Astrocyte (in vitro differentiated cells and primary cell): Measurements from ENCODE around the gene PTCD3. TPM values are rescaled to one million over a fixed set of nuclear protein-coding genes. Genes with fewer than 3 reads are reported as not detected.

Experiments
- DNase-seq: peaks from one replicate; pipeline ENCODE4 v3.0.0-alpha.2; 2010; ENCODE audit warnings: low read depth
- FAIRE-seq: peaks from 2 replicates; lab custom pipeline; 2011; peaks lifted over from hg19 to GRCh38; lab: Jason Lieb, UNC
- H2AFZ ChIP-seq: 2 replicates; pipeline ENCODE4 v1.6.0; 2012; ENCODE audit warnings: low read depth, low read length, inconsistent platforms
- H3K27ac ChIP-seq: 2 replicates; pipeline ENCODE4 v1.5.1; 2011; ENCODE audit warnings: low read depth, low read length, inconsistent platforms
- H3K27me3 ChIP-seq: 2 replicates; pipeline ENCODE4 v1.6.0; 2011; ENCODE audit warnings: low read length, inconsistent platforms; ENCODE audit not compliant: insufficient read depth
- H3K36me3 ChIP-seq: 2 replicates; pipeline ENCODE4 v1.5.1; 2011; ENCODE audit warnings: low read length, inconsistent platforms; ENCODE audit not compliant: insufficient read depth
- H3K4me1 ChIP-seq: 2 replicates; pipeline ENCODE4 v1.5.1; 2011; ENCODE audit warnings: low read length, inconsistent platforms; ENCODE audit not compliant: insufficient read depth
- H3K4me2 ChIP-seq: 2 replicates; pipeline ENCODE4 v1.6.0; 2012; ENCODE audit warnings: low read length, inconsistent platforms
- H3K4me3 ChIP-seq: 2 replicates; pipeline ENCODE4 v1.5.1; 2011; ENCODE audit warnings: low read depth, mild to moderate bottlenecking, low read length, inconsistent platforms; ENCODE audit not compliant: insufficient read depth
- H3K79me2 ChIP-seq: 2 replicates; pipeline ENCODE4 v1.6.0; 2012; ENCODE audit warnings: mild to moderate bottlenecking, low read length, inconsistent platforms; ENCODE audit not compliant: insufficient read depth
- H3K9ac ChIP-seq: 2 replicates; pipeline ENCODE4 v1.6.0; 2012; ENCODE audit warnings: mild to moderate bottlenecking, low read length, inconsistent platforms
- H3K9me3 ChIP-seq: 2 replicates; pipeline ENCODE4 v1.5.1; 2012; ENCODE audit warnings: low read depth, mild to moderate bottlenecking, low read length, inconsistent platforms; ENCODE audit not compliant: insufficient read depth
- H4K20me1 ChIP-seq: 2 replicates; pipeline ENCODE4 v1.6.0; 2012; ENCODE audit warnings: low read length, inconsistent platforms; ENCODE audit not compliant: insufficient read depth
- H3K27ac Mint-ChIP-seq: one replicate; pipeline ENCODE4 v1.8.0; 2021; ENCODE audit warnings: mild to moderate bottlenecking, mixed read lengths; ENCODE audit not compliant: unreplicated experiment
- H3K27me3 Mint-ChIP-seq: one replicate; pipeline ENCODE4 v1.8.0; 2021; ENCODE audit warnings: low read depth, mixed read lengths; ENCODE audit not compliant: unreplicated experiment
- H3K36me3 Mint-ChIP-seq: one replicate; pipeline ENCODE4 v1.8.0; 2021; ENCODE audit warnings: low read depth, mixed read lengths; ENCODE audit not compliant: unreplicated experiment
- H3K4me1 Mint-ChIP-seq: one replicate; pipeline ENCODE4 v1.8.0; 2021; ENCODE audit warnings: low read depth, mixed read lengths; ENCODE audit not compliant: unreplicated experiment
- H3K4me3 Mint-ChIP-seq: one replicate; pipeline ENCODE4 v1.8.0; 2021; ENCODE audit warnings: mild to moderate bottlenecking, moderate library complexity, mixed read lengths; ENCODE audit not compliant: unreplicated experiment
- H3K9me3 Mint-ChIP-seq: one replicate; pipeline ENCODE4 v1.8.0; 2021; ENCODE audit warnings: mild to moderate bottlenecking, mixed read lengths; ENCODE audit not compliant: unreplicated experiment
- EZH2 ChIP-seq: IDR thresholded peaks from 2 replicates; pipeline ENCODE4 v1.6.1; 2012; ENCODE audit warnings: mild to moderate bottlenecking, low read length, inconsistent platforms; ENCODE audit not compliant: insufficient read depth
- total RNA-seq: library from RNA; stranded (reverse); gene quantifications from 2 replicates; pipeline ENCODE4 v1.2.1, GENCODE V29; 2021
- TF ChIP-seq, protein P1 (sequence below): IDR thresholded peaks from 2 replicates; pipeline ENCODE4 v1.5.1; 2011; ENCODE audit warnings: low read depth, mild to moderate bottlenecking, inconsistent platforms, low read length, moderate library complexity; ENCODE audit not compliant: insufficient read depth

The PTCD3 gene
- total RNA-seq, 1 donor from 2014 or later, result 74.5 TPM

DNA sequence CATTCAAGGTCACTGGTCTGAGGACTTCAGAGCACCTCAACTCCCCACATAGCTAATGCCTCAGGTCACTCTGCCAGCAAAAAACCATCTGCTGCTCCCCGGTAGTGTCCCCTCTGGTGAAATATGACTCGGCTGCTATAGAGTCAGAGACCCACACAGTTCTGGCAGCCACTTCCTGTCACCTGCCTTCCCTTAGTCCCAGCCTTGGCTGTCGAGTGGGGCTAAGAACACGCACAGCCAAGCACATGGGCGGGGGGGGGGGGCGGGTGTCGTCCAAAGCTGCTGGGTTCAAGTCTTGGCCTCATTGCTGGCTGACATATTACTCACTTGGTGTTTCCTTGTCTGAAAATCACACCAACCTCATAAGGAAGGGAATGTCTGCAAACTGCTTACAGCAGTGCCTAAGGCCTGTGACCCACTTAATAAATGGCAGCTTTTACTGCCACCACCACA lies 37.9 kb upstream of the PTCD3 start:
- no peak overlapping the region for H3K4me2 ChIP-seq
- Mint-ChIP-seq H3K4me3 (no peak overlapping the region), H3K27me3 (no peaks in the 10 kb centered on the region), H3K9me3 (peaks cover 3% of the 10 kb centered on the region), H3K36me3 (peaks cover 54% of the 10 kb centered on the region), H3K27ac (no peak overlapping the region), H3K4me1 (peaks cover 27% of the 10 kb centered on the region)
- H3K79me2 ChIP-seq, result no peaks in the 10 kb centered on the region
- no peak overlapping the region for H3K9ac ChIP-seq
- no peak overlapping the region for H3K4me3 ChIP-seq
- no peaks in the 10 kb centered on the region for H3K9me3 ChIP-seq
- DNase-seq, result peak; percentile 63
- H3K27me3 ChIP-seq, result no peaks in the 10 kb centered on the region
- no peak overlapping the region for H2AFZ ChIP-seq
- H4K20me1 ChIP-seq, result no peaks in the 10 kb centered on the region
- peaks cover 27% of the 10 kb centered on the region for H3K4me1 ChIP-seq
- TF ChIP-seq, protein P1, sequence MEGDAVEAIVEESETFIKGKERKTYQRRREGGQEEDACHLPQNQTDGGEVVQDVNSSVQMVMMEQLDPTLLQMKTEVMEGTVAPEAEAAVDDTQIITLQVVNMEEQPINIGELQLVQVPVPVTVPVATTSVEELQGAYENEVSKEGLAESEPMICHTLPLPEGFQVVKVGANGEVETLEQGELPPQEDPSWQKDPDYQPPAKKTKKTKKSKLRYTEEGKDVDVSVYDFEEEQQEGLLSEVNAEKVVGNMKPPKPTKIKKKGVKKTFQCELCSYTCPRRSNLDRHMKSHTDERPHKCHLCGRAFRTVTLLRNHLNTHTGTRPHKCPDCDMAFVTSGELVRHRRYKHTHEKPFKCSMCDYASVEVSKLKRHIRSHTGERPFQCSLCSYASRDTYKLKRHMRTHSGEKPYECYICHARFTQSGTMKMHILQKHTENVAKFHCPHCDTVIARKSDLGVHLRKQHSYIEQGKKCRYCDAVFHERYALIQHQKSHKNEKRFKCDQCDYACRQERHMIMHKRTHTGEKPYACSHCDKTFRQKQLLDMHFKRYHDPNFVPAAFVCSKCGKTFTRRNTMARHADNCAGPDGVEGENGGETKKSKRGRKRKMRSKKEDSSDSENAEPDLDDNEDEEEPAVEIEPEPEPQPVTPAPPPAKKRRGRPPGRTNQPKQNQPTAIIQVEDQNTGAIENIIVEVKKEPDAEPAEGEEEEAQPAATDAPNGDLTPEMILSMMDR, result no peak
- TF ChIP-seq EZH2, result no peak
- FAIRE-seq, result no peak
- no peak overlapping the region for H3K27ac ChIP-seq
- peaks cover 52% of the 10 kb centered on the region for H3K36me3 ChIP-seq

DNA sequence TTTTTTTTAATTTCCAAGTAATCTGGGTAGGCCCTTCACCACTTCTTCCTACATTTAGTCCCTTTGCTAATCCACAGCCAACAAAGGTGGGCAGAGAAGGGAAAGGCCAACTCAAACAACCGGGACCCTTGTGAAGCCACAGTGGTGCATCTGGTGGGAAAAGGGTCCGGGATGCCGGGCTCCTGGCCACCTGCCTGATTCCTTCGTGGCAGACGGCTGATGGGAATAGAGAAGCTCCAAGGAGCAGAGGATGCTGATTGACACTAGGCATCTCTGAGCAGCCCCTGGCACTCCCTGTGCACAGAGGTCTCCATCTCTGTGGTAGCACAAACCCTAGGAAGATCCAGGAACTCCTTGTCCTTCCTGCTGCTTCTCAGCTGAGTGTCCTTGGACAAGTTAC lies 37.4 kb upstream of the PTCD3 start:
- Histone ChIP-seq H3K36me3 (peaks cover 47% of the 10 kb centered on the region), H3K27ac (no peak overlapping the region), H2AFZ (no peak overlapping the region), H3K4me3 (no peak overlapping the region), H3K27me3 (no peaks in the 10 kb centered on the region), H3K79me2 (no peaks in the 10 kb centered on the region), H3K4me1 (peaks cover 27% of the 10 kb centered on the region), H4K20me1 (no peaks in the 10 kb centered on the region), H3K9ac (no peak overlapping the region), H3K9me3 (no peaks in the 10 kb centered on the region), H3K4me2 (no peak overlapping the region)
- FAIRE-seq (no peak), DNase-seq (no peak)
- TF ChIP-seq, protein P1, result no peak
- no peak for TF ChIP-seq EZH2
- H3K9me3 Mint-ChIP-seq, result peaks cover 1% of the 10 kb centered on the region
- no peaks in the 10 kb centered on the region for H3K27me3 Mint-ChIP-seq
- H3K27ac Mint-ChIP-seq, result no peak overlapping the region
- H3K4me3 Mint-ChIP-seq, result no peak overlapping the region
- H3K4me1 Mint-ChIP-seq, result peaks cover 27% of the 10 kb centered on the region
- H3K36me3 Mint-ChIP-seq, result peaks cover 54% of the 10 kb centered on the region

DNA sequence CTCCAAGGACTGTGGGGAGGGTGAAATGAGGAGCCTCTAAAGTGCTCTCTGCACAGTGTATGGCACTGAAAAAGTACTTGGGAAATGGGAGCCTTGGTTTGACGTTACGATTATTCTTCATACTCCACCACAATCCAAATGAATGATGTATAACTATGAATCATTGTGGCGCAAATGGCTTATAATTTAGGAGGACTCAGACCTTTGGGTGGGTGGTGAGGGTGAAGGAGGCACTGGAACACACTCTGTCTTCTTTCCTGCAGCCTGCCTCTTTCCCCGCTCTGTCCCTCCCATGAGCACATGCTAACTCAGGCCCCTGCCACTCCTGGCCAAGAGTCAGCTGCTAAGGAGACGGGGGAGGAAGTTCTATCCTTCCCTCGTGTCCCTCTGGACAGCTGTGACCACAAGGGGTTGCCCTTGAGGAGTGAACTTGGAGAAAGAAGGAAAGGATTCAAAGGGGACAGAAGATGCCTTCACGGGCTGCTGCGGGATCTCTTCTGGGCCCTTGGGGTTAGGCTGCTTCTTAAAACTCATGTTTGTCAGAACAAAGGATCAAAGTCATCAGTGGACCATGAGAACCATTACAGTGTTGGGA lies 36.8 kb upstream of the PTCD3 start:
- H3K27me3 ChIP-seq, result no peaks in the 10 kb centered on the region
- no peak overlapping the region for H3K4me3 ChIP-seq
- H3K27me3 Mint-ChIP-seq, result no peaks in the 10 kb centered on the region
- H3K9ac ChIP-seq, result no peak overlapping the region
- no peaks in the 10 kb centered on the region for H3K79me2 ChIP-seq
- peaks cover 21% of the 10 kb centered on the region for H3K4me1 Mint-ChIP-seq
- peaks cover 27% of the 10 kb centered on the region for H3K4me1 ChIP-seq
- H3K4me2 ChIP-seq, result no peak overlapping the region
- no peak for FAIRE-seq
- no peaks in the 10 kb centered on the region for H4K20me1 ChIP-seq
- peak overlapping the region; percentile 12 for H3K27ac ChIP-seq
- H3K36me3 ChIP-seq, result peaks cover 47% of the 10 kb centered on the region
- H3K36me3 Mint-ChIP-seq, result peaks cover 49% of the 10 kb centered on the region
- peak overlapping the region; percentile 47 for H3K27ac Mint-ChIP-seq
- H3K4me3 Mint-ChIP-seq, result no peak overlapping the region
- H3K9me3 ChIP-seq, result no peaks in the 10 kb centered on the region
- no peak overlapping the region for H2AFZ ChIP-seq
- TF ChIP-seq, protein P1, result no peak
- no peak for TF ChIP-seq EZH2
- H3K9me3 Mint-ChIP-seq, result peaks cover 1% of the 10 kb centered on the region
- peak; percentile 58 for DNase-seq
